GM12892 (cell line): Measurements from ENCODE around the gene PHRF1.

Experiments
- POLR2A ChIP-seq: IDR thresholded peaks from 2 replicates; pipeline ENCODE4 v1.6.1; 2011; ENCODE audit warnings: low read depth, low read length, control low read depth
- POLR2AphosphoS5 ChIP-seq: IDR thresholded peaks from 2 replicates; pipeline ENCODE4 v1.6.1; 2011; ENCODE audit warnings: low read depth, low read length, control low read depth
- TAF1 ChIP-seq: IDR thresholded peaks from 2 replicates; pipeline ENCODE4 v1.6.1; 2011; ENCODE audit warnings: low read depth, mild to moderate bottlenecking, control low read depth, low read length, borderline replicate concordance

GRCh38 chr11:535210-535518 is 41.1 kb upstream of the PHRF1 start:
- no peak for TF ChIP-seq POLR2A
- TF ChIP-seq TAF1, result no peak
- TF ChIP-seq POLR2AphosphoS5, result no peak
